Right lobe of liver (tissue), 4 donors: ENCODE data around the gene FYB1.

Experiments
- POLR2A ChIP-seq: fragments of 450-650 bp; IDR thresholded peaks from one replicate; pipeline ENCODE4 v1.6.1; 2017; ENCODE audit warnings: antibody characterized with exemption, mild to moderate bottlenecking
- TF ChIP-seq, protein P1 (sequence below), 4 donors: fragments of 200-600 bp in 3 of 4; fragments of 450-650 bp in 1 of 4; IDR thresholded peaks; one replicate each; pipeline versions ENCODE4 v1.5.1 to v1.8.0; 2016 to 2022; ENCODE audit warnings: antibody characterized with exemption in 4 of 4, mild to moderate bottlenecking in 2 of 4
- donor health status: DM: no; HTN: no; CAD: no.
- donor health status: DM: no; HTN: no; CAD: no.
- donor health status: DM: no; HTN: yes; CAD: no.

- TF ChIP-seq, protein P1, sequence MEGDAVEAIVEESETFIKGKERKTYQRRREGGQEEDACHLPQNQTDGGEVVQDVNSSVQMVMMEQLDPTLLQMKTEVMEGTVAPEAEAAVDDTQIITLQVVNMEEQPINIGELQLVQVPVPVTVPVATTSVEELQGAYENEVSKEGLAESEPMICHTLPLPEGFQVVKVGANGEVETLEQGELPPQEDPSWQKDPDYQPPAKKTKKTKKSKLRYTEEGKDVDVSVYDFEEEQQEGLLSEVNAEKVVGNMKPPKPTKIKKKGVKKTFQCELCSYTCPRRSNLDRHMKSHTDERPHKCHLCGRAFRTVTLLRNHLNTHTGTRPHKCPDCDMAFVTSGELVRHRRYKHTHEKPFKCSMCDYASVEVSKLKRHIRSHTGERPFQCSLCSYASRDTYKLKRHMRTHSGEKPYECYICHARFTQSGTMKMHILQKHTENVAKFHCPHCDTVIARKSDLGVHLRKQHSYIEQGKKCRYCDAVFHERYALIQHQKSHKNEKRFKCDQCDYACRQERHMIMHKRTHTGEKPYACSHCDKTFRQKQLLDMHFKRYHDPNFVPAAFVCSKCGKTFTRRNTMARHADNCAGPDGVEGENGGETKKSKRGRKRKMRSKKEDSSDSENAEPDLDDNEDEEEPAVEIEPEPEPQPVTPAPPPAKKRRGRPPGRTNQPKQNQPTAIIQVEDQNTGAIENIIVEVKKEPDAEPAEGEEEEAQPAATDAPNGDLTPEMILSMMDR (IDR thresholded peaks at IDR 0.05) = no peak
- no peak for TF ChIP-seq POLR2A
Measured at GRCh38 chr5:39116344-39117170, 102.8 kb downstream of the FYB1 start.
